HFF-Myc (cell line): Measurements from ENCODE around the gene NOC4L.

Source experiments
- DNase-seq: peaks from one replicate; pipeline ENCODE4 v3.0.0-alpha.2; 2011; ENCODE audit warnings: low read depth; ENCODE audit errors: extremely low read depth
- H3K4me3 ChIP-seq: replicated peaks from 2 replicates; pipeline ENCODE4 v1.5.1; 2011; ENCODE audit warnings: low read depth, mild to moderate bottlenecking, control low read depth, low read length
- CTCF ChIP-seq: IDR thresholded peaks from 2 replicates; pipeline ENCODE4 v1.5.1; 2012; ENCODE audit warnings: mild to moderate bottlenecking, low read depth, low read length, control low read depth; ENCODE audit errors: missing control alignments

Gene NOC4L

GRCh38 chr12:132161796-132162507 lies 17.7 kb downstream of the NOC4L start:
- no peak for DNase-seq
- TF ChIP-seq CTCF, result no peak
- no peak overlapping the region for H3K4me3 ChIP-seq

GRCh38 chr12:132162508-132163031 lies 18.3 kb downstream of the NOC4L start:
- DNase-seq, result no peak
- H3K4me3 ChIP-seq, result no peak overlapping the region
- no peak for TF ChIP-seq CTCF

GRCh38 chr12:132163041-132163910 lies 19.0 kb downstream of the NOC4L start:
- no peak for DNase-seq
- TF ChIP-seq CTCF, result no peak
- H3K4me3 ChIP-seq, result no peak overlapping the region

- TF ChIP-seq CTCF, result no peak
- DNase-seq, result no peak
These were observed 19.6 kb downstream of the NOC4L start for GRCh38 chr12:132163911-132164288.

GRCh38 chr12:132164426-132164825 lies 20.2 kb downstream of the NOC4L start:
- TF ChIP-seq CTCF, result no peak
- no peak overlapping the region for H3K4me3 ChIP-seq
- DNase-seq, result no peak

More at GRCh38 chr12:132163911-132164288, 19.6 kb downstream of the NOC4L start:
- no peak overlapping the region for H3K4me3 ChIP-seq

- DNase-seq, result no peak
- H3K4me3 ChIP-seq, result no peak overlapping the region
- TF ChIP-seq CTCF, result no peak
These were observed 21.3 kb downstream of the NOC4L start for GRCh38 chr12:132165584-132165983.
